Activated CD4-positive, alpha-beta T cell treated with anti-CD3 and anti-CD28 coated beads for 4 hours (primary cell): ENCODE measurements around the gene ABHD18.
A peak's percentile ranks its signal among the peaks of the same experiment; 100 is the strongest.
"Not testable (repeated sequence)": the region's sequence is repeated elsewhere in the genome, so short reads cannot be mapped to it uniquely, and the experiment has no call there.

Experiments
- DNase-seq, 2 donors: peaks; one replicate each; pipeline ENCODE4 v3.0.0-alpha.2; 2020

The ABHD18 gene

DNA sequence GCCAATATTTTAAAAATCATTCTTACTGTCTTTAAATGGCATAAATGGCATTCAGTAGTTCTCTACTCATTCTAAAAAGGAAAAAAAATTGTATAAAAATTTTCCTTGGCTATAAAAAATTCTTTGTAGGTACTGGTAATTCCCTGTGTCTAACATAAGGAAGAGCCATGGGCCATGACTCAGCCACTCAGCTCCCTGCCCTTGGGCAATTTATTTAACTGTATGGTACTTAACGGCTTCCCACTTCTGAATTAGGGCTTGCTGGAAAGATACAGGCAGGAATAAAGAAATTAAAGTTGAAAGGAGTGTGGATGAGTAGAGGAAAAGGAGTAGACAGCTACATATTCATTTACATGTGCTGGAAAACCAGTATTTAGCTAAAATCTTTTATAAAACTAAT, 30.6 kb downstream of the ABHD18 start:
- no peak for DNase-seq

GRCh38 chr4:127996521-127996920, 31.3 kb downstream of the ABHD18 start:
- DNase-seq = not testable (repeated sequence)

DNA sequence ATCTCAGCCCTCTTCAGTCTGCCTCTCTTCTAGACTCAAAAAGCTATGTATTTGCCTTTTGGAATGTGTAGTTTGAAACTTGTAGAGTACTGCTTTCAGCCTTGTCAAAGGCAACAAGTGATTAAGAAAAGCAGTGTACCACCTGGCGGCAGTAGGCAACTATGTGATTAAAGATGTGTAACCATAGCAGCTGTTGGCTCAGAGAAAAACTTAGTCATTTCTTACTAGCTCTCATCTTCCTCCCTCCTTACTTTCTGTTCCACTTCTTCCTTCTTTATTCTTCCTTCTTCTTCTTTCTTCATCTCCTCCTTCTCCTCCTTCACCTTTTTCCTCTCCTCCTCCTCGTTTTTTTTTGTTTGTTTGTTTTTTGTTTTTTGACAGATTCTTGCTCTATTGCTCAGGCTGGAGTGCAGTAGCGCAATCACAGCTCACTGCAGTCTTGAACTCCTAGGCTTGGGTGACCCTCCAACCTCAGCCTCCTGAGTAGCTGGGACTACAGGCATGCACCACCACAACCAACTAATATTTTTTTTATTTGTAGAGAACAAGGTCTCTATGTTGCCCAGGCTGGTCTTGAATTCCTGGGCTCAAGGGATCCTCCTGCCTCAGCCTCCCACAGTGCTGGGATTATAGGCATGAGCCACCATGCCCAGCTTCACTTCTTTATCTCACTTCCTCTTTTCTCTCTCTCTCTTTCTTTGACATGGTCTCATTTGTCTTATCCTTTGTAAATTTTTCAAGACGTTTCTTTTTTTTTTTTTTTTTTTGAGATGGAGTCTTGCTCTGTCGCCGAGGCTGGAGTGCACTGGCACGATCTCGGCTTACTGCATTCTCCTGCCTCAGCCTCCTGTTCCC, 32.6 kb downstream of the ABHD18 start:
- peak in 1 of 2 donors; percentile 1 for DNase-seq

DNA sequence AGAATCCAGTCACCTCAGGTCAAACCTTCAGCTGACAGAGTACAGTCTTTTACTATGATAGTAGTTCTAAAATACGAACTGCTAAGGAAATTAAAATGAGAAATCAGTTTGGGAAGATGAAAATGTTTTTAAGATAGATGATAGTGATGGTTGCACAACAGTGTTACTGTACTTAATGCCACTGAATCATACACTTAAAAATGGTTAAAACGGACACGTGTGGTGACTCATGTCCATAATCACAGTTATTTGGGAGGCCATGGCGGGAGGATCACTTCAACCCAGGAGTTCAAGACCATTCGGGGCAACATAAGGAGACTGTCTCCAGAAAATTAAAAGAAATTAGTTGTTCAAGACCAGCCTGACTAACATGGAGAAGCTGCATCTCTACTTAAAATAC, 41.4 kb downstream of the ABHD18 start:
- no peak for DNase-seq

DNA sequence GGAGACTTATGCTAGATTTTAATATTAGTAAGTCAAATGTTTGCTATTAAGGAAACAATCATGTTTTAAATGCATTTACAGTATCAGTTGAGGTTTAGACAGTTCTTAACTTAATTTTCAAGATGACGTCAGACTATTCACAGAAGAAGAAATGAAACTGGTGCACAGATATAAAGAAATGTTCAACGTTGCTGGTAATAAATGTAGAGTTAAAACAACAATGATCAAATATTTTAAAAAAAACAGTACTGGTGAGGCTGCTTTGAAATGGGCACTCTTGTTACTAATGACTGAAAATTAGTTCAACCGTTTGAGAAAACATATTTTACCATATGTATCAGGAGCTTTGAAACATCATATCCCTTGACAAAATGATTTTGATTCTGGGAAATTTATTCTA, 44.2 kb downstream of the ABHD18 start:
- no peak for DNase-seq

DNA sequence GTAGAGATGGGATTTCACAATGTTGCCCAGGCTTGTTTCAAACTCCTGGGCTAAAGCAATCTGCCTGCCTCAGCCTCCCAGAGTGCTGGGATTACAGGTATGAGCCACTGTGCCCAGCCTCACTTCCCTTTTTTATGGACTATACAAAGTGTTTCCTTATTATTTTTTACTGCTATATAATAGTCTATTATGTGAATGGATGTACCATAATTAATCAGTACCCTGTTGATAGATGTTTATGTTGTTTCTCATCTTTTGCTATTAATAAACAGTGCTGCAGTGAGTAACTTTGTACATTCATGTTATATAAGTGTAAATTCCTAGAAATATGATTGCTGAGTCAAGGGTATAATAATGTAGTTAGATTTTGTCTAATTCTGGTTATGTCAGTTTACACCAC, 60.1 kb downstream of the ABHD18 start:
- no peak for DNase-seq

DNA sequence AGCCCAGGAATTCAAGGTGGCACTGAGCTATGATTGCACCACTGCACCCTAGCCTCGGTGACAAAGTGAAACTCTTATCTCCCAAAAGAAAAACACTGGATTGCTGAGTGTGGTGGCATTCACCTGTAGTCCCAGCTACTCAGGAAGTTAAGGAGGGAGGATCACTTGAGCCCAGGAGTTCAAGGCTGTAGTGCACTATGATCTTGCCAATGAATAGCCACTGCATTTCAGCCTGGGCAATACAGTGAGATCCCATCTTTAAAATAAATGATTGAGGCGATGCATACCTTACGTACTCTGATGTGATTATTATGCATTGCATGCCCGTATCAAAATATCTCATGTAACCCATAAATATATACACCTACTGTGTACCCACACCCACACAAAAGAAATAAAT, 64.7 kb downstream of the ABHD18 start:
- DNase-seq = no peak

- DNase-seq = no peak
These were observed 66.7 kb downstream of the ABHD18 start for GRCh38 chr4:128031756-128032384.

DNA sequence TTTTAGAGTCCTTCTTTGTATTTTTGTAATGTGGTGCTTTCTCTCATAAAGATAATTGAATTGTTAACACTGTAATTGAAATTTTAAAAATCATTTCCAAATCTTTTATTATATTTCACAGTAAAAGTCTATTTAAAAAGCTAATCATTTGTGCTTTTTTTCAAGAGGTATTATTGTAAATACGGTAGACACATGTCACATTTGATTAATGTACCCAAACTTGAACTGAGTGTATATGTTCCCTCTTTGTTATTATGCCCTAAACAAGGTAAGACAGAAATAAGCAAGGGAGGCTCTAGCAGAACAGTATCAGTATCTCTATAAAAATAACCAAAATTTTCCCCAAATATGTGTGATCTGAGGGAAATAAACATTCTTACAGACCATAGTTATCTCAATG, 74.4 kb downstream of the ABHD18 start:
- no peak for DNase-seq

GRCh38 chr4:128047019-128047418, 81.8 kb downstream of the ABHD18 start:
- not testable (repeated sequence) for DNase-seq

DNA sequence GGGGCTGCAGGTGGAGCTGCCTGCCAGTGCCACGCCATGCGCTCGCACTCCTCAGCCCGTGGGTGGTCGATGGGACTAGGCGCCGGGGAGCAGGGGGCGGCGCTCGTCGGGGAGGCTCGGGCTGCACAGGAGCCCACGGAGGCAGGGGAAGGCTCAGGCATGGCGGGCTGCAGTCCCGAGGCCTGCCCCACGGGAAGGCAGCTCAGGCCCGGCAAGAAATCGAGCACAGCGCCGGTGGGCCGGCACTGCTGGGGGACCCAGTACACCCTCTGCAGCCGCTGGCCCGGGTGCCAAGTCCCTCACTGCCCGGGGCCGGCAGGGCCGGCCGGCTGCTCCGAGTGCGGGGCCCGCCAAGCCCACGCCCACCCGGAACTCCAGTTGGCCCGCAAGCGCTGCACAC, 82.3 kb downstream of the ABHD18 start:
- not testable (repeated sequence) for DNase-seq

GRCh38 chr4:128051229-128051628, 86.0 kb downstream of the ABHD18 start:
- not testable (repeated sequence) for DNase-seq

DNA sequence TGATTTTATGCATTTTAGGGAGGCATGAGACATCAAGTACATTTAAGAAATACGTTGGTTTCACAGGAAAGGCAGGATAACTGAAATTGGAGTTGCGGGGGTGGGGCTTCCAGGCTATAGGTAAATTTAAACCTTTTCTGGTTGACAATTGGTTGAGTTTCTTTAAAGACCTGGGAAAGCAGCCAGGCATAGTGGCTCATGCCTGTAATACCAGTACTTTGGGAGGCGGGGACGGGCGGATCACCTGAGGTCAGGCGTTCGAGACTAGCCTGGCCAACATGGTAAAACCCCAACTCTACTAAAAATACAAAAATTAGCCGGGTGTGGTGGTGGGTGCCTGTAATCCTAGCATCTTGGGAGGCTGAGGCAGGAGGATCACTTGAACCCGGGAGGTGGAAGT, 89.7 kb downstream of the ABHD18 start:
- not testable (repeated sequence) for DNase-seq

DNA sequence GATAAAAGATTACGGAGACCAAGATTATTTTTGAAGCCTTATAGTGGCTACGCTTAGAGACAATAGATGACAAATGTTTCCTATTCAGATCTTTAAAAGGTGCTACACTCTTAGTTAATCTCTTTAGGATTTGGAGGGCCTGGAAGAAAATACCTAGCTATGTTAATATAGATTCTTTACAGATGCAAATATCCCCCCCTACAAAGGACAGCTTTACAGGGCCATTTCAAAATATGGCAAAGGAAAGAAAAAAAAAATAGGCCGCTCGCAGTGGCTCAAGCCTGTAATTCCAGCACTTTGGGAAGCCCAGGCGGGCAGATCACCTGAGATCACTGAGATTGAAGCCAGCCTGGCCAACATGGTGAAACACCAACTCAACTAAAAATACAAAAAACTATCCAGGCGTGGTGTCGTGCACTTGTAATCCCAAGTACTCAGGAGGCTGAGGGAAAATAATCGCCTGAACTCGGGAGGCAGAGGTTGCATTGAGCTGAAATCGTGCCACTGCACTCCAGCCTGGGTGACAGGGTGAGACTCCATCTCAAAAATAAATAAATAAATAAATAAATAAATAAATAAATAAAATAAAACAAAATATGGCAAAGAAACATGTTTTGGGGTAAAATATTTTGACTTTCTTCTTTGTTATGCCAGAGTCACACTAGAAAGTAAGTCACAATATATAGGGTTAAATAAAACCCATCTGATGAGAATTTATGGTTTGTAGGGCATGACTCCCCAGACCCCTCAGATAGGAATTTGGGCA, 90.4 kb downstream of the ABHD18 start:
- DNase-seq = not testable (repeated sequence)

DNA sequence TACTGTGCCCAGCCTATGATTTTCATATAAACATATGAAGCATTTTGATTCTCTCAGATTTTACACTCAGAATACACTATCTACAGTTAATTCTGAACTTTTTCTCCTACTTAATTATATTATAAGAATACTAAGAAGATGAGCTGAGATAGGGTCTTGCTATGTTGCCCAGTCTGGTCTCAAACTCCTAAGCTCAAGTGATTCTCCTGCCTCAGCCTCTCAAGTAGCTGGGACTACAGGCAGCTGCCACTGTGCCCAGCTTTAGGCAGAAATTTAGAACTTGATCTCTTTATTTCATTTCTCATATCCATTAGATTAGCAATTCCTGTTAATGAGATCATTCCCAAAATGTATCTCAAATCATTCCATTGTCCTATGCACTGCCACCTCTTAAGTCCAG, 91.2 kb downstream of the ABHD18 start:
- no peak for DNase-seq

- DNase-seq = no peak
These were observed 95.0 kb downstream of the ABHD18 start for GRCh38 chr4:128060121-128060698.

- DNase-seq = peak; percentile 91 to 93
These were observed 95.7 kb downstream of the ABHD18 start, which contains the start of gene LARP1B for GRCh38 chr4:128060699-128061565. TSS of gene LARP1B (plus strand) at chr4:128061312. CDS start at chr4:128074952, 13,640 bp downstream.

DNA sequence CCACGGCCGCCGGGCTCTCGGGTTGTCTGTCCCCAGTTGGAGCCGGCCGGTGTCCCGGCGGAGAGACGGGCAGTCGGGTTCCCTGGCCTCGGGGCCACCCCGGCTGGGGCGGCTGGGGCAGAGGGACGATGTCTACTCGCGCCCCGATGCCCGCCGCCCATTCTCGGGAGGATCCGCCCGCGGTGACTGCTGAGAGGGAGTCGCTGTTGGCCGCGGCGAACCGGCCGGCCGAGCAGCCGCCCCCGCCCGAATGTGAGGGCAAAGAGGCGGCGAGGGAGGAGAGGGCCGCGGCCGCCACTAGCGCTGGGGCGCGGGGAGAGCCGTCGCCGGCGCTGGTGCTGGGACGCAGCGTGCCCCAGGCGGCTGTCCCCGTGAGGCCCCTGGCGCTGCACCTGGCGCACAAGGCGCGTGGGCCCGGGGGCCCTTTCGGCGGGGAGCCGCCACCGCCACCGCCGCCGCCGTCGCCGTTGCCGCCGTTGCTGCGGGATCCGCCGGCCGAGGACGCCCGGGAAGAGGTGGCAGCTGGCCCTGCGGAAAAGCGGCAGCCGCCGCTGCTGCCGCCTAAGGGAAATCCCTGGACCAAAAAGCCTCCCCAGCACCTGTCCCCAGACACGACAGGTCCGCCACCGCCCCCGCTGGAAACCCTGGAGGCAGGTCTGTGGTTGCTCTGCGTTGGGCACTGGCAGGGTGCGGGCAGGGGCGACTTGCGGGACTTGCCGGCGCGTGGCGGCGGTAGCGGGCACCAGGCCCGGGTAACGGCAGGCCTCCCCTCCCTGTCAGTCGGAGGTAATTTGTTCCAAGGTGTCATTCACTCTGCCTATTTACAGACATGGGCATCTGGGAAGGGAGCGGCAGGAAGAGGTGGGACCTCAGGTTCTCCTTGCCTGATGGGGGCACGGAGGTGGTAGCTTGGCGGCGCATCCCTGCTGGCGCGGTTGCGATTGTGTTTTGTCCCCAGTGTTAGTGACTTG, 96.6 kb downstream of the ABHD18 start:
- peak; percentile 60 to 73 for DNase-seq

GRCh38 chr4:128066453-128066820, 101.2 kb downstream of the ABHD18 start:
- not testable (repeated sequence) for DNase-seq

GRCh38 chr4:128068918-128069317, 103.7 kb downstream of the ABHD18 start:
- no peak for DNase-seq

- DNase-seq = no peak
These were observed 111.3 kb downstream of the ABHD18 start for GRCh38 chr4:128076464-128076863.
